ENCODE measurements around the gene OSBPL8.
"Not testable (repeated sequence)": the region's sequence is repeated elsewhere in the genome, so short reads cannot be mapped to it uniquely, and the experiment has no call there.

Gene OSBPL8

DNA sequence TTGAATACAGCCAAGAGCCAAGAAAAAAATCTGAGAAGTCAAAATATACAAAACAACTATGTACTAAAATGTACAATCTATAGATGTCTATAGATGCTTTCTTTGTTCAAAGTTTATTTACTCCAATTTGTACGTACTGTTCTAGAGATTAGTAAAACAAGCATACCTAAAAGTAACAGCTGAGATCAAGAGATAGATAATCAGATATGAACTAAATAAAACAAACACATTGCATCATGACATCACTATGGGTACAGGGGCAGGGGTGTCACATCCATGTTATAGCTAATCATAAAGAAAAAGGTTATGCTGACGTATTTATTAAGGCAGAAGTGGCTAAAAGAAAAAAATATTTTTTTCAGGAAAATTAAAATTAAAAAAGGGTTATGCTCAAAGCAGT is 139.3 kb downstream of the OSBPL8 start:
- DNase-seq (ENCODE audit: low read depth in 2 of 2): no peak

DNA sequence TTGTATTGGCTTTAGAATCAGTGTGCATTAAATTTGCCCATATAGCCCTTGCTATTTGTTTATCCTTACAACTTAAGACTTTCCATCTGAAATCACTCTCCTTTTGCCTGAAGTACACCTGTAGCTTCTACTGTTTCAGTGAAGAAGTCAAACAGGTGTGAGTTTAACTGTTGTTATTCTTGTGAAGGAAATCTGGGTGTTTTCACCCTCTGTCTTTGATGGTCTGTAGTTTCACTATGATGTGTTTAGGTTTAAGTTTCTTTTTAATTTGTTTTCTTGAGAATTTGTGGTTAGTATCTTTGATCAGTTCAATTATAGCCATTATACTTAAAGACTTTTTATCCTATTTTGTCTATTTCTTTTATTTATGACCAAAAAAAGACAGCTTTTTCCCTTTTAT is 142.5 kb downstream of the OSBPL8 start:
- DNase-seq (ENCODE audit: low read depth in 2 of 2): no peak

DNA sequence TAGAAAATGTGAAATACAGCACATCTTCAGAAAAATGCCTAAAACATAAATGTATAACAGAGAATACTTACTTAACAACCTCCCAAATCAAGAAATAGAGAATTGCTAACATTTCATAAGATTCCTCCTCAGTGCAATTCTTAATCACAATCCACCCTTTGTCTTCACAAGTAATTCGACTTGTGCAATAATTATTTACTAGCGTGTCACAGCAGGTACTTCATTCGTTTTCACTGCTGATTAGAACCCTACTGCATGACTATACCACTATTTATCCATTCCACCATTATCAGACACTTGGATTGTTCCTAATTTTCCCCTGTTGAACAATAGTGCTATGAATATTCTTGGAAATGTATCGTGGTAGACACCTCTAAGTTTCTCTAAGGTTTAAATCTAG is 146.4 kb downstream of the OSBPL8 start:
- no peak for DNase-seq (ENCODE audit: low read depth in 2 of 2)

DNA sequence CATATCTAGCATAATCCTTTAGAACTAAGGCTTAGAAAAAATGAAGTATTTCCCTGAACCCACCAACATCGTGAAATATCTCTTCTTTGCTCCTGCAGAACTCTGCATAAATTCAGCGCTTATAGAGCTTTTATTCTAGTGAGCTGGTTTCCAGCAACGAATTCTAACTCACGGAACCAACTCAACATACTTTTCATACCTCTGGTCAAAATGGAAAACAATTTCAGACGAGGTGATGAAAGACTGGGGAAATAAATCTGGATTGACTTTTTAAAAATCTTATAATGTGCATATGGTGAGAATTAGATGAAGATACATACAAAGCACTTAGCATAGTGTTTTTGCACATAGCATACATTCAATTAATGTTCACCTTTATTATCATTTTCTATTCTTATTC is 148.8 kb downstream of the OSBPL8 start:
- DNase-seq (ENCODE audit: low read depth in 2 of 2): no peak

GRCh38 chr12:76410371-76410770 is 149.2 kb downstream of the OSBPL8 start:
- DNase-seq (ENCODE audit: low read depth in 2 of 2): no peak

GRCh38 chr12:76409074-76409473 is 150.5 kb downstream of the OSBPL8 start:
- no peak for DNase-seq (ENCODE audit: low read depth in 2 of 2)

GRCh38 chr12:76407710-76408109 is 151.9 kb downstream of the OSBPL8 start:
- DNase-seq (ENCODE audit: low read depth in 2 of 2): no peak

DNA sequence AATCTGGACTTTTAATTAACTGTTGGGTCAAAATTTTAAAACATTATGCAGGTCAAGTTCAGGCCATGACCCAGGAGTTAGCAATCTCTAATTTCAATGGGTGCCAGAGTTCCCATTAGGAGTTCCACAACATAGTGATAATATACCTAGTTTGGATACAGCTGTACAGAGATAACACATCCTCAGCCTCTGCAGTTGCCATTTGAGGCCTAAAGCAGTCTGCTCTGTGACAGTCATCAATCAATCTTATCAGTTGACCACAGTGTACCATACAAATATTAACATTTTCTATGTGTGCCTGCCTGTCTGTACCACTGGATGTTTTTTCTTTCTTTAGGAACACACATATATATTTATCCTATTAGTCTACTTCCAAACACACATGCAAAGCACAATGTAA is 157.3 kb downstream of the OSBPL8 start:
- no peak for DNase-seq (ENCODE audit: low read depth in 2 of 2)

- no peak for DNase-seq (ENCODE audit: low read depth in 2 of 2)
These were observed 159.4 kb downstream of the OSBPL8 start for GRCh38 chr12:76400136-76400535.

DNA sequence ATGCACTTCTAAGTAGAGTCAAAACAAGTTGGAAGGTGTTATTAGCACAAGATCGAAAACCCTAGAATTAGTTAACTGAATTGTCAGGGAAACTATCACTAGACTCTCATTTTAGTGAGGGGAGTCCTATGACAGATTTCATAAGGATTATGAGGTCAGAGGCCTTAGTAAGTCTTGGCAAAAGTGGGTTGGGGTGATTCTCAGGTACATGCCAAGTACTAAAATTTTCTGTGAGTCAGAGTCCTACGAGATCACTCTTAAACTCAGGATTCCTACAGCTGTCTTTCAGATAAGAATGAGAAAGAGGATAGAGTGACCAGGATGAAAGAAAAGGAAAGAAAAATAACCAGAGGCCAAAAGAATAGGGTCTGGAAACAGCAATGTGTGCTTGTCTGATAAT is 160.5 kb downstream of the OSBPL8 start:
- DNase-seq (ENCODE audit: low read depth in 2 of 2): no peak

DNA sequence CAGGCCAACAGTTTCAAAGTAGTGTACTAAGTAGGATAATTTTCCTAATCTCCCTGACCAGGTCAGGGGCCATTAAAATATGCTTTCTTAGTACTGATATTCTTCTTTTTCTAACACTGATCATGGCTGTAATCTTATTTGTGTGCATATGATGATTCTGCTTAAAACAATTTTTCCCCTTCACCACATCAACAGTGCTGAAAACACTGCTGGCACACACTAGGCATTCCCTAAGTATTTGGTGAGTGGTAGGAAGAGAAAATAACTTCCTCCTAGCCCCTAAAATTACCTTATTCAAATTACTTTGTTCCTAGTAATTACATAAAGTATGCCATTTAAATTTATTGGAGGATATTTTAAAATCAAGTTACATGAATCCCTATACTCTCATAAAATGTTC is 161.5 kb downstream of the OSBPL8 start:
- no peak for DNase-seq (ENCODE audit: low read depth in 2 of 2)

GRCh38 chr12:76391461-76391860 is 168.1 kb downstream of the OSBPL8 start:
- DNase-seq (ENCODE audit: low read depth in 2 of 2): no peak

DNA sequence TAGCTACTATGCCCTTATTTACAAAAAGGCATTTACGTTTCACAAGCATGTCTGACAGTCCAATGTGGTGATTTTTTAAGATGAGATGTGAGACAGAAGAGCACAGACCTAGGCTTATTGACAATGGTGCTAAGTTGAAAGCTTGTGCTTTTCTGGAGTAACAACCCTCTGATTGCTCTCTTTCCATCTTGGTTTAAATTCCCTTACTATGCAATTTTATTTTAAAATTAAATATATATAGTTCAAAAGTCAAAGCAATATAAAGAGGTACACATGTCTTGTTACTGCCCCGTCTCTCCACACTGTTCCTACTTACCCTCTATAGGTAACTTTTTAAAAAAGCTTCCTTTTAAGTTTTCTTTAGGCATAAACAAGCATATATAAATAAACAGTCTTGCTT is 172.0 kb downstream of the OSBPL8 start:
- DNase-seq (ENCODE audit: low read depth in 2 of 2): no peak

- DNase-seq (ENCODE audit: low read depth in 2 of 2): no peak
These were observed 175.0 kb downstream of the OSBPL8 start for GRCh38 chr12:76384560-76384959.

DNA sequence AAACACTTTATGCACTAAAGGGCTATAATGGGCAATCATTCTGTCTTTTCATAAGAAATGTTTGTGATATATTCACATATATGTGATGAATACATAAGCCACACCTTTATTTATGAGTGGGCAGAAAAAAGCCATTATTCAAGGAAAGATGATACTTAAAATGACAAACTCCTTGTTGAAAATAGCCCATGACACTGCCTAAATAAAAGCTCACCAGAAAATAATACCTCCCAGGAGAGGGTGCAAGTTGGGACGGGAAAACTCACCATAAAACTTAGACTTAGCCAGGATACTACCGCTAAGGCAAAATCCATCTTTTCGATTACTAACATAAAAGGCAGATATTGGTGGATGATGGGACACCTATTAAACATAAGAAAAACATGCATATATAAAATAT is 175.6 kb downstream of the OSBPL8 start:
- no peak for DNase-seq (ENCODE audit: low read depth in 2 of 2)

GRCh38 chr12:76379261-76379660 is 180.3 kb downstream of the OSBPL8 start:
- DNase-seq (ENCODE audit: low read depth in 2 of 2): no peak

DNA sequence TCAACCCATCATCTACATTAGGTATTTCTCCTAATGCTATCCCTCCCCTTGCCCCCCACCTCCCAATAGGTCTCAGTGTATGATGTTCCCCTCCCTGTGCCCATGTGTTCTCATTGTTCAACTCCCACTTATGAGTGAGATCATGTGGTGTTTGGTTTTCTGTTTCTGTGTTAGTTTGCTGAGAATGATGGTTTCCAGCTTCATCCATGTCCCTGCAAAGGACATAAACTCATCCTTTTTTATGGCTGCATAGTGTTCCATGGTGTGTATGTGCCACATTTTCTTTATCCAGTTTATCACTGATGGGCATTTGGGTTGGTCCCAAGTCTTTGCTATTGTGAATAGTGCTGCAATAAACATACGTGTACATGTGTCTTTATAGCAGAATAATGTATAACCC is 182.7 kb downstream of the OSBPL8 start:
- not testable (repeated sequence) for DNase-seq (ENCODE audit: low read depth in 2 of 2)

GRCh38 chr12:76375939-76376338 is 183.6 kb downstream of the OSBPL8 start:
- DNase-seq (ENCODE audit: low read depth in 2 of 2): no peak

DNA sequence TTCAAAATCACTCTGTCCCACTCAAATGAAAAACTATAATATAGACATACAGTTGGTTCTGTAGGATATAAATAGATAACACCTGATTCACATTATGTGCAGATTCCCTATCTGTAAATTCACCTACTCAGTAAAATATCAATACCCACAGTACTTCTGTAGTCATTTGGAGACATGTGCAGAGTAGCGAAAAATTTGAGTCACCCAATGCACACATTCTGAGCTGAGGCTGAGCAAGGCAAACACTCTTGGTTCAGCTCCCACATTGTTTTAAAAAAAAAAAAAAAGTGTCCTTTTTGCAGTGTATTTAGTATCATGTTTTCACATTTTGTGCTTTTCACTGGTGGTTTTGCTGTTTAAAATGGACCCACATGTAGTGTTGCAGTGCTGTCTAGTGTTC is 184.1 kb downstream of the OSBPL8 start:
- no peak for DNase-seq (ENCODE audit: low read depth in 2 of 2)

DNA sequence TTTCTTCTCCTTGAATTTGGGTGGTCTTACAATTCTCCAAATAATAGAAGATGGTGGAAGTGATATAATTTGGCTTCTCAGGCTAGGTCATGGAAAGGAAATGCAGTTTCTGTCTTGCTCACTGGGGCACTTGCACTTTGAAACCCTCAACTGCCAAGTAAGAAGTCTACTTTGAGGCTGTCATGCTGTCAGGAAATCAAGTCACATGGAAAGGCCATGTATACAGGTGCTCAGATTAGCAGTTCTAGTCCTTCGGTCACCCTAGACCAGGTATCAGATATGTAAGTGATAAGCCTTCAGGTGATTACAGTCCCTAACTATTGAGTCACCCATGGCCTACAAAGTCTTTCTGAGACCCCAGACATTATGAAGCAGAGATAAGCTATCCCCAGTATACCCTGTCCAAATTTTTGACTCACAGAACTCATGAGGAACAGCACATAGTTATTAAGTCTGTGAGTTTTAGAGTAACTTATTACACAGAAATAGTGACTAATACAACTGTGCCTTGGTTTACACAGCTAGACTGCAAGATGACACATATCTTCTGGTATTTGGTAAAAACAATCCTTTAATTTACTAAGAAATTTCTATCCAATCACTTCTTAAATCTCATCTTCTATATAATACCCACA is 185.1 kb downstream of the OSBPL8 start:
- no peak for DNase-seq (ENCODE audit: low read depth in 2 of 2)

- no peak for DNase-seq (ENCODE audit: low read depth in 2 of 2)
These were observed 191.3 kb downstream of the OSBPL8 start for GRCh38 chr12:76368230-76368629.

GRCh38 chr12:76366163-76366562 is 193.4 kb downstream of the OSBPL8 start:
- no peak for DNase-seq (ENCODE audit: low read depth in 2 of 2)

DNA sequence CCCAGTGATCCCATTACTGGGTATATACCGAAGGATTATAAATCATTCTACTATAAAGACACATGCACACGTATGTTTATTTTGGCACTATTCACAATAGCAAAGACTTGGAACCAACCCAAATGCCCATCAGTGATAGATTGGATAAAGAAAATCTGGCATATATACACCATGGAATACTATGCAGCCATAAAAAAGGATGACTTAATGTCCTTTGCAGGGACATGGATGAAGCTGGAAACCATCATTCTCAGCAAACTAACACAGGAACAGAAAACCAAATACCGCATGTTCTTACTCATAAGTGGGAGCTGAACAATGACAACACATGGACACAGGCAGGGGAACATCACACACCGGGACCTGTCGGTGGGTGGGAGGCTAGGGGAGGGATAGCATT is 195.4 kb downstream of the OSBPL8 start:
- DNase-seq (ENCODE audit: low read depth in 2 of 2): not testable (repeated sequence)

GRCh38 chr12:76360316-76360715 is 199.3 kb downstream of the OSBPL8 start:
- no peak for DNase-seq (ENCODE audit: low read depth in 2 of 2)
